Choroid plexus epithelial cell (primary cell): ENCODE data around the gene PATL2.
"Not testable (repeated sequence)": the region's sequence is repeated elsewhere in the genome, so short reads cannot be mapped to it uniquely, and the experiment has no call there.

Experiments
- DNase-seq: peaks from one replicate; pipeline ENCODE4 v3.0.0-alpha.2; 2010; ENCODE audit warnings: low read depth
- H3K4me3 ChIP-seq: 2 replicates; pipeline ENCODE4 v1.5.1; 2011; ENCODE audit warnings: low read depth, mild to moderate bottlenecking, control low read depth, low read length, moderate library complexity
- CTCF ChIP-seq: conservative IDR thresholded peaks from 2 replicates; pipeline ENCODE4 v1.5.1; 2011; ENCODE audit warnings: low read depth, mild to moderate bottlenecking, control low read depth, inconsistent platforms, low read length, moderate library complexity

Gene PATL2

DNA sequence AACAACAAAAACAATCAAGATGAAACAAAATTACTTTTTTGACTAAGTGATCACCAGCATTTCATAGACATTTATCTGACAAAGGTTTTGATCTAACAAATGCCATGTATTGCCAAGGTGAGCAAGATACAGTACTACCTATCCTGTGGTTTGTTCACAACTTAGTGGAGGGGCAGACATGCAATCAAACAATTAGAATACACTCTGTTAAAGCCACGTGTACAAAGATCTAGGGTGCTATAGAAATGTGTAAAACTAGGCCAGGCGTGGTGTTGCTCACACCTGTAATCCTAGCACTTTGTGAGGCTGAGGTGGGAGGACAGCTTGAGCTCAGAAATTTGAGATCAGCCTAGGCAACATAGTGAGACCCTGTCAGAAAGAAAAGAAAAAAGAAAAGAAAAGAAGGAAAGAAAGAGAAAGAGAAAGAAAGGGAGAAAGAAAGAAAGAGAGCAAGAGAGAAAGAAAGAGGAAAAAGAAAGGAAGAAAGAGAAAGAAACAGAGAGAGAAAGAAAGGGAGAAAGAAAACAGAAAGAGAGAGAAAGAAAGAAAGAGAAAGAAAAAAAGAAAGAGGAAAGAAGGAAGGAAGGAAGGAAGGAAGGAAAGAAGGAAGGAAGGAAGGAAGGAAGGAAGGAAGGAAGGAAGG lies 23.8 kb upstream of the PATL2 start:
- H3K4me3 ChIP-seq: no peak overlapping the region
- TF ChIP-seq CTCF: no peak
- no peak for DNase-seq

GRCh38 chr15:44729408-44730127 lies 18.4 kb upstream of the PATL2 start:
- no peak for DNase-seq
- TF ChIP-seq CTCF: no peak
- H3K4me3 ChIP-seq: peak overlapping the region; percentile 90

- DNase-seq: peak; percentile 100
- H3K4me3 ChIP-seq: peak overlapping the region; percentile 90
- TF ChIP-seq CTCF: no peak
These were observed 17.7 kb upstream of the PATL2 start for GRCh38 chr15:44728576-44729407.

DNA sequence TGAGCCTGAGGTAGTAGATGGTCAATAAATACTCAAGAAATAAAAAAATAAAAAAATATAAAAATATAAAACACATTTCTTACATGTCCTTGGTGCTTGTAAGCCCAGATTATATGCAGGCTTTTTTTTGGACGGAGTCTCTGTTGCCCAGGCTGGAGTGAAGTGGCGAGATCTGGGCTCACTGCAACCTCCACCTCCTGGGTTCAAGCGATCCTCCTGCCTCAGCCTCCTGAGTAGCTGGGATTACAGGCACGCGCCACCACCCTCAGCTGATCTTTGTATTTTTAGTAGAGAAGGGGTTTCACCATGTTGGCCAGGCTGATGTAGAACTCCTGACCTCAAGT lies 17.1 kb upstream of the PATL2 start:
- not testable (repeated sequence) for DNase-seq, H3K4me3 ChIP-seq

DNA sequence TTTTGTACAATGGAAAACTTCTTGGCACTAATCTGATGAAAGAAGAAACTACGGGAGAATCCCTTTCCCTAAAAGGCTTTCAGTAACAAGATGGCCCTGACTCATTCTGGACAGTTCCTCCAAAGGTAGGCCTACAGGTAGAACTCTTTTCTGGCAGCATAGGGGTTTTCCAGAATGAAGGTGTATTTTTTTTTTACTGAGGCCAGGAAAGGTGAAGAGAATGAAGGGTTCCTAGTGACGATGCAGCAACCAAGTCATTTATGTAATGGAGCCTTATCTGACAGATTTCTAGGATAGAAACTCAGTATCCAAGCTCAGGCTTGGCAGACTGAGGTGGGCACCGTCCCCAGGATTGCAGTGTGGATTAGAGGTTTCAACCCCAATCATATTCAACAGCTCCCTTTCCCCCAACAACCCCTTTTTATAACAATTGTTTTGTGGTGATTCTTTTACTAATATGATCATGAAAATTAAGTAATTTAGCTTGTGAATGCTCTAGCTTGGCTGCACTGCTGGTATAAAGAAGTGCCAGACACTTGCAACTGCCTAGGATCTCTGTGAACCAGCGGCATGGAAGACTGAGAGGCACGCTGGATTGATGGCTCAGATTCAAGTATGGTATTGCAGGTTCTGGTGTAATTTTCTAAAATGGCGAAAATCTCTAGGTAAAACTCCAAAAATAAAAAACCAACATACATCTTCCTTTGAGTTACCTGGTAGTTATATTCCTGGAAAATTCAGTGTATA lies 16.5 kb upstream of the PATL2 start:
- DNase-seq: no peak
- H3K4me3 ChIP-seq: no peak overlapping the region
- no peak for TF ChIP-seq CTCF

- peak; percentile 41 for TF ChIP-seq CTCF
- peak; percentile 98 for DNase-seq
- H3K4me3 ChIP-seq: no peak overlapping the region
These were observed 15.7 kb upstream of the PATL2 start for GRCh38 chr15:44726568-44727484.
